ENCODE results near the gene PLA2G2D.

DNA sequence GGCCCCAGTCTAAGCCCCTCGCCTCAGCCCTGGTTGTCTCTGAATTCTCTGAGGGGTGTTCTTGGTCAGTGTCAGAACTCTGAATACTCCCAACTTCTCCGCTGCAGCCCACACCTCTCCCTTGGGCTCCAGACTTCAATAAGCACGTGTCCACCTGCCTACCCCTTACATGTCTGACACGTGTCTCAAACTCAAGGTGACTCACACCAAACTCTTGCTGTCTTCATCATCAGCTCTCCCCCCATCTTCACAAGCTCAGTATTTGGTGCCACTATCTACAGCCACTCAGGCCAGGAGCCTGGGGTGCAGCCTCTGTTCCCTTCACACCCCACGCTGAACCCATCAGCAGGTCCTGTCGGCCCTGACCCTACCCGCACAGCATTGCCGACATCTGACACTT lies 47.8 kb upstream of the PLA2G2D start:
- TF ChIP-seq, protein P1, sequence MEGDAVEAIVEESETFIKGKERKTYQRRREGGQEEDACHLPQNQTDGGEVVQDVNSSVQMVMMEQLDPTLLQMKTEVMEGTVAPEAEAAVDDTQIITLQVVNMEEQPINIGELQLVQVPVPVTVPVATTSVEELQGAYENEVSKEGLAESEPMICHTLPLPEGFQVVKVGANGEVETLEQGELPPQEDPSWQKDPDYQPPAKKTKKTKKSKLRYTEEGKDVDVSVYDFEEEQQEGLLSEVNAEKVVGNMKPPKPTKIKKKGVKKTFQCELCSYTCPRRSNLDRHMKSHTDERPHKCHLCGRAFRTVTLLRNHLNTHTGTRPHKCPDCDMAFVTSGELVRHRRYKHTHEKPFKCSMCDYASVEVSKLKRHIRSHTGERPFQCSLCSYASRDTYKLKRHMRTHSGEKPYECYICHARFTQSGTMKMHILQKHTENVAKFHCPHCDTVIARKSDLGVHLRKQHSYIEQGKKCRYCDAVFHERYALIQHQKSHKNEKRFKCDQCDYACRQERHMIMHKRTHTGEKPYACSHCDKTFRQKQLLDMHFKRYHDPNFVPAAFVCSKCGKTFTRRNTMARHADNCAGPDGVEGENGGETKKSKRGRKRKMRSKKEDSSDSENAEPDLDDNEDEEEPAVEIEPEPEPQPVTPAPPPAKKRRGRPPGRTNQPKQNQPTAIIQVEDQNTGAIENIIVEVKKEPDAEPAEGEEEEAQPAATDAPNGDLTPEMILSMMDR (conservative IDR thresholded peaks at IDR 0.05 in 1 of 2, IDR thresholded peaks at IDR 0.05 in 1 of 2; ENCODE audit: low read depth in 1 of 2, low read length in 2 of 2) = no peak
- TF ChIP-seq EZH2 (IDR thresholded peaks at IDR 0.05; ENCODE audit: low read length, missing control alignments) = no peak
